Hypothalamus (tissue), 51 donors: Measurements from ENCODE around the gene GPR32.
"Not testable (repeated sequence)": the region's sequence is repeated elsewhere in the genome, so short reads cannot be mapped to it uniquely, and the experiment has no call there.

ENCODE experiments used
- DNase-seq, 51 donors: peaks; one replicate each; lab custom pipeline; 2025; lab: John Stamatoyannopoulos, UW

GPR32 gene

GRCh38 chr19:50797781-50798658 lies 27.8 kb downstream of the GPR32 start:
- no peak for DNase-seq

- DNase-seq: no peak
These were observed 28.6 kb downstream of the GPR32 start for GRCh38 chr19:50798659-50799546.

GRCh38 chr19:50799547-50799851 lies 29.2 kb downstream of the GPR32 start:
- no peak for DNase-seq

- no peak for DNase-seq
These were observed 30.8 kb downstream of the GPR32 start for GRCh38 chr19:50801107-50801506.

GRCh38 chr19:50803633-50804419 lies 33.6 kb downstream of the GPR32 start:
- DNase-seq: peak in 2 of 51 donors; percentile 26 to 28

- peak; percentile 65 to 99 (median 96) for DNase-seq
These were observed 34.4 kb downstream of the GPR32 start for GRCh38 chr19:50804420-50805272.

- no peak for DNase-seq
These were observed 38.6 kb downstream of the GPR32 start for GRCh38 chr19:50808856-50809255.

GRCh38 chr19:50811622-50812238 lies 41.5 kb downstream of the GPR32 start:
- DNase-seq: not testable (repeated sequence)

- no peak for DNase-seq
These were observed 42.2 kb downstream of the GPR32 start for GRCh38 chr19:50812474-50812873.

- DNase-seq: no peak
These were observed 44.6 kb downstream of the GPR32 start for GRCh38 chr19:50814883-50815282.

- DNase-seq: no peak
These were observed 45.2 kb downstream of the GPR32 start for GRCh38 chr19:50815439-50815838.

GRCh38 chr19:50817941-50818858 lies 47.9 kb downstream of the GPR32 start:
- no peak for DNase-seq

GRCh38 chr19:50818859-50819472 lies 48.7 kb downstream of the GPR32 start:
- DNase-seq: no peak

GRCh38 chr19:50819636-50820035 lies 49.4 kb downstream of the GPR32 start:
- no peak for DNase-seq

- DNase-seq: no peak
These were observed 49.8 kb downstream of the GPR32 start for GRCh38 chr19:50820086-50820485.

- DNase-seq: no peak
These were observed 50.4 kb downstream of the GPR32 start for GRCh38 chr19:50820549-50821247.

GRCh38 chr19:50821248-50821612 lies 51.0 kb downstream of the GPR32 start:
- no peak for DNase-seq
